H1 (cell line): ENCODE measurements around the gene CFAP298. TPM values are rescaled to one million over a fixed set of nuclear protein-coding genes. Genes with fewer than 3 reads are reported as not detected.
A peak's percentile ranks its signal among the peaks of the same experiment; 100 is the strongest.

Experiments used
- CTCF ChIA-PET: fragments of 300-600 bp; sonication (Branson Sonifier 250); formaldehyde crosslinking; loops from one replicate; lab custom pipeline; 2021; ENCODE audit not compliant: partially characterized antibody; lab: Charles Lee
- POLR2A ChIA-PET: fragments of 300-600 bp; sonication (Branson Sonifier 250); formaldehyde crosslinking; loops from one replicate; lab custom pipeline; 2021; ENCODE audit warnings: inconsistent platforms; ENCODE audit not compliant: partially characterized antibody; lab: Charles Lee
- DNase-seq, 2 experiments: peaks; one replicate each; pipeline versions ENCODE4 v3.0.0 to v3.0.0-alpha.2; 2010 to 2022; ENCODE audit warnings: low spot score in 2 of 2, low read depth in 1 of 2, mixed read lengths in 1 of 2
- FAIRE-seq: peaks from 2 replicates; lab custom pipeline; 2011; peaks lifted over from hg19 to GRCh38; lab: Jason Lieb, UNC
- H2AFZ ChIP-seq: 2 replicates; pipeline ENCODE4 v1.8.1; 2012; ENCODE audit warnings: low read length, inconsistent platforms
- H2AK5ac ChIP-seq: 2 replicates; pipeline ENCODE4 v1.6.1; 2013; ENCODE audit warnings: low read depth, low read length
- H2BK120ac ChIP-seq: replicated peaks from 2 replicates; pipeline ENCODE3; 2013; ENCODE audit warnings: low read depth, low read length, inconsistent platforms
- H2BK12ac ChIP-seq: 2 replicates; pipeline ENCODE4 v1.6.1; 2013; ENCODE audit warnings: low read depth, low read length
- H2BK15ac ChIP-seq: 2 replicates; pipeline ENCODE4 v1.6.1; 2013; ENCODE audit warnings: low read length
- H2BK20ac ChIP-seq: 2 replicates; pipeline ENCODE4 v1.6.1; 2013; ENCODE audit warnings: low read length
- H2BK5ac ChIP-seq: 2 replicates; pipeline ENCODE4 v1.6.1; 2013; ENCODE audit warnings: low read depth, low read length
- H3K14ac ChIP-seq: 2 replicates; pipeline ENCODE4 v1.6.1; 2013; ENCODE audit warnings: inconsistent platforms; ENCODE audit not compliant: insufficient read length
- H3K18ac ChIP-seq: 2 replicates; pipeline ENCODE4 v1.6.1; 2013; ENCODE audit warnings: low read length; ENCODE audit errors: extremely low read depth
- H3K23ac ChIP-seq: 2 replicates; pipeline ENCODE4 v1.6.1; 2013; ENCODE audit warnings: inconsistent platforms; ENCODE audit not compliant: insufficient read length
- H3K23me2 ChIP-seq: 2 replicates; pipeline ENCODE4 v1.6.1; 2013; ENCODE audit warnings: low read depth, low read length
- H3K27ac ChIP-seq: 2 replicates; pipeline ENCODE4 v1.6.1; 2011; ENCODE audit warnings: low read depth, low read length, inconsistent platforms
- H3K27me3 ChIP-seq, 4 experiments: replicated peaks in 1 of 4; 1 replicate in 1 of 4; 2 replicates in 3 of 4; pipeline versions ENCODE4 v1.6.1 to v1.8.1; 2011 to 2013; ENCODE audit warnings: low read length in 3 of 4, mild to moderate bottlenecking in 3 of 4, inconsistent platforms in 2 of 4, mixed read lengths in 2 of 4, moderate library complexity in 1 of 4; ENCODE audit not compliant: control insufficient read depth in 3 of 4, insufficient read depth in 3 of 4; ENCODE audit errors: extremely low read depth in 1 of 4
- H3K36me3 ChIP-seq, 4 experiments: 2 replicates each; pipeline versions ENCODE4 v1.6.1 to v1.8.1; 2011 to 2013; ENCODE audit warnings: mild to moderate bottlenecking in 4 of 4, low read length in 3 of 4, moderate library complexity in 2 of 4, control low read depth in 1 of 4, inconsistent platforms in 1 of 4; ENCODE audit not compliant: insufficient read depth in 4 of 4, control insufficient read depth in 2 of 4
- H3K4ac ChIP-seq: replicated peaks from 2 replicates; pipeline ENCODE3; 2013; ENCODE audit warnings: low read length, low read depth, mixed read lengths, inconsistent platforms; ENCODE audit not compliant: insufficient read length
- H3K4me1 ChIP-seq, 4 experiments: replicated peaks in 1 of 4; 1 replicate in 1 of 4; 2 replicates in 3 of 4; pipeline versions ENCODE4 v1.6.1 to v1.8.1; 2011 to 2013; ENCODE audit warnings: low read length in 3 of 4, inconsistent platforms in 2 of 4, mixed read lengths in 1 of 4; ENCODE audit not compliant: insufficient read depth in 4 of 4, control insufficient read depth in 3 of 4
- H3K4me2 ChIP-seq, 2 experiments: 2 replicates each; pipeline versions ENCODE4 v1.6.1 to v1.8.1; 2011 to 2013; ENCODE audit warnings: low read depth in 2 of 2, low read length in 2 of 2, control low read depth in 1 of 2, inconsistent platforms in 1 of 2, mild to moderate bottlenecking in 1 of 2; ENCODE audit not compliant: insufficient read depth in 1 of 2
- H3K4me3 ChIP-seq, 4 experiments: fragments of 200-600, 300-600 bp in 1 of 4; sonication (generic), shearing (Covaris generic), sonication (Bioruptor Twin) in 1 of 4; 2 replicates each; pipeline versions ENCODE4 v1.5.1 to v1.8.1; 2011 to 2016; ENCODE audit warnings: low read length in 4 of 4, low read depth in 3 of 4, control low read depth in 2 of 4, inconsistent platforms in 2 of 4, mild to moderate bottlenecking in 2 of 4, mixed read lengths in 1 of 4, moderate library complexity in 1 of 4; ENCODE audit not compliant: insufficient read depth in 2 of 4; ENCODE audit errors: extremely low read depth in 1 of 4
- H3K56ac ChIP-seq: replicated peaks from 2 replicates; pipeline ENCODE3; 2013; ENCODE audit warnings: low read depth, mild to moderate bottlenecking, mixed read lengths, low read length, inconsistent platforms; ENCODE audit not compliant: insufficient read length
- H3K79me1 ChIP-seq: 2 replicates; pipeline ENCODE4 v1.6.1; 2013; ENCODE audit warnings: low read depth, low read length, control low read depth
- H3K79me2 ChIP-seq, 2 experiments: 2 replicates each; pipeline versions ENCODE4 v1.6.1 to v1.8.1; 2012 to 2013; ENCODE audit warnings: low read length in 2 of 2, mild to moderate bottlenecking in 2 of 2, inconsistent platforms in 1 of 2; ENCODE audit not compliant: insufficient read depth in 2 of 2, control insufficient read depth in 1 of 2
- H3K9ac ChIP-seq, 4 experiments: replicated peaks in 1 of 4; 1 replicate in 1 of 4; 2 replicates in 3 of 4; pipeline versions ENCODE4 v1.6.1 to v1.8.1; 2011 to 2013; ENCODE audit warnings: low read depth in 3 of 4, low read length in 3 of 4, control low read depth in 2 of 4, mild to moderate bottlenecking in 2 of 4, moderate library complexity in 2 of 4, inconsistent platforms in 1 of 4; ENCODE audit errors: extremely low read depth in 1 of 4
- H3K9me3 ChIP-seq, 2 experiments: 2 replicates each; pipeline versions ENCODE4 v1.6.1 to v1.8.1; 2012 to 2013; ENCODE audit warnings: mild to moderate bottlenecking in 2 of 2, moderate library complexity in 2 of 2, control low read depth in 1 of 2, inconsistent platforms in 1 of 2, low read depth in 1 of 2, low read length in 1 of 2, mixed read lengths in 1 of 2; ENCODE audit not compliant: insufficient read depth in 2 of 2
- H4K20me1 ChIP-seq, 2 experiments: replicated peaks in 1 of 2; 2 replicates each; pipeline versions ENCODE3 to v1.8.1; 2011 to 2013; ENCODE audit warnings: inconsistent platforms in 2 of 2, low read length in 2 of 2, mild to moderate bottlenecking in 1 of 2; ENCODE audit not compliant: insufficient read depth in 2 of 2, control insufficient read depth in 1 of 2
- H4K5ac ChIP-seq: 2 replicates; pipeline ENCODE4 v1.6.1; 2013; ENCODE audit warnings: low read length, low read depth, mixed read lengths, inconsistent platforms; ENCODE audit not compliant: insufficient read length
- H4K8ac ChIP-seq: 2 replicates; pipeline ENCODE4 v1.8.0; 2013; ENCODE audit warnings: mild to moderate bottlenecking, moderate library complexity, low read length, inconsistent platforms; ENCODE audit not compliant: insufficient read depth; ENCODE audit errors: extremely low read depth
- H4K91ac ChIP-seq: replicated peaks from 2 replicates; pipeline ENCODE3; 2013; ENCODE audit warnings: low read length, mixed read lengths, inconsistent platforms; ENCODE audit not compliant: insufficient read length
- CBX8 ChIP-seq: fragments of 300-800, 300-1000 bp; sonication (generic); IDR thresholded peaks from 2 replicates; pipeline ENCODE4 v1.7.1; 2016; ENCODE audit warnings: low read depth, low read length, borderline replicate concordance
- NANOG ChIP-seq: IDR thresholded peaks from 2 replicates; pipeline ENCODE4 v1.6.1; 2011; ENCODE audit warnings: low read length, low read depth, mild to moderate bottlenecking, inconsistent platforms; ENCODE audit not compliant: insufficient read depth, poor library complexity, severe bottlenecking
- RFX5 ChIP-seq: IDR thresholded peaks from 2 replicates; pipeline ENCODE4 v1.6.1; 2011; ENCODE audit warnings: low read depth, low read length, improper control_type of control experiment, borderline replicate concordance
- RNF2 ChIP-seq: fragments of 200-900, 300-1000 bp; sonication (generic); IDR thresholded peaks from 2 replicates; pipeline ENCODE4 v1.7.1; 2016; ENCODE audit warnings: borderline replicate concordance, low read depth, mild to moderate bottlenecking, antibody characterized with exemption, low read length; ENCODE audit not compliant: poor library complexity, severe bottlenecking; ENCODE audit errors: missing control alignments
- SIN3A ChIP-seq, 2 experiments: IDR thresholded peaks in 1 of 2; conservative IDR thresholded peaks in 1 of 2; 2 replicates each; pipeline ENCODE4 v1.6.1; 2011 to 2012; ENCODE audit warnings: low read length in 2 of 2, improper control_type of control experiment in 1 of 2, low read depth in 1 of 2, mild to moderate bottlenecking in 1 of 2
- SIX5 ChIP-seq: IDR thresholded peaks from 2 replicates; pipeline ENCODE4 v1.6.1; 2011; ENCODE audit warnings: mild to moderate bottlenecking, low read depth, low read length
- SP1 ChIP-seq: IDR thresholded peaks from 2 replicates; pipeline ENCODE4 v1.6.1; 2011; ENCODE audit warnings: low read depth, low read length
- SP4 ChIP-seq: IDR thresholded peaks from 2 replicates; pipeline ENCODE4 v1.6.1; 2012; ENCODE audit warnings: low read length, inconsistent platforms
- WGBS, 2 experiments: shearing (Covaris generic) in 1 of 2; methylation state at CpG; one replicate each; pipeline versions ENCODE4 v1.1.6 to v1.1.7; 2013 to 2015; ENCODE audit warnings: low lambda C conversion rate in 2 of 2, mixed read lengths in 2 of 2, inconsistent platforms in 1 of 2, low coverage in 1 of 2, missing lambda C conversion rate in 1 of 2; ENCODE audit not compliant: insufficient replicate concordance in 2 of 2, insufficient coverage in 1 of 2, insufficient read length in 1 of 2; ENCODE audit errors: extremely low coverage in 1 of 2, missing lambda C conversion rate in 1 of 2; 5-methylcytosine and 5-hydroxymethylcytosine counted together
- polyA plus RNA-seq, 7 experiments: library from polyadenylated mRNA; depleted of rRNA in 3 of 7; stranded (reverse) in 5 of 7; unstranded in 2 of 7; fragments of >200 nt in 5 of 7; fragments of 200-250 nt in 2 of 7; gene quantifications; 1 replicate in 5 of 7; 2 replicates in 1 of 7; 4 replicates in 1 of 7; pipeline versions ENCODE4 v1.2.1 to v1.2.3, GENCODE V29; 2011 to 2013; ENCODE audit warnings: missing spikeins in 2 of 7, mixed read lengths in 2 of 7
- total RNA-seq: library from RNA; stranded (reverse); fragmentation: NEBNext Ultra II Directional; extraction: Animal tissue kit (Norgen Biotek cat#: 25700); gene quantifications from 2 replicates; pipeline ENCODE4 v1.2.1, GENCODE V29; 2021

Gene CFAP298
- total and polyA plus RNA-seq, 2 of the 8 experiments (the other 6 are each of a cell fraction or from before 2014, with no cell fraction given), result 43.0 to 68.1 TPM

GRCh38 chr21:32554832-32555638 lies 57.1 kb downstream of the CFAP298 start:
- Histone ChIP-seq H4K8ac (no peak overlapping the region), H3K79me1 (no peaks in the 10 kb centered on the region), H3K79me2 (no peaks in the 10 kb centered on the region), H3K23me2 (no peaks in the 10 kb centered on the region), H4K5ac (no peak overlapping the region), H3K18ac (no peak overlapping the region), H4K20me1 (no peaks in the 10 kb centered on the region), H3K9ac (no peak overlapping the region), H3K4me1 (peaks cover 0 to 12% (median 2%) of the 10 kb centered on the region in 4 experiments; a peak in 5 of 7 replicates), H3K27me3 (no peaks in the 10 kb centered on the region), H2BK5ac (no peak overlapping the region), H4K91ac (no peak overlapping the region), H2BK12ac (no peak overlapping the region), H2BK15ac (no peak overlapping the region), H2BK120ac (no peak overlapping the region), H3K14ac (no peak overlapping the region), H3K4ac (no peak overlapping the region), H2AK5ac (0 out of 2 replicates have a peak overlapping the region, but pooled peaks have one; percentile 2), H3K4me2 (no peak overlapping the region), H3K9me3 (no peaks in the 10 kb centered on the region), H2AFZ (no peak overlapping the region), H3K4me3 (no peak overlapping the region), H2BK20ac (0 out of 2 replicates have a peak overlapping the region, but pooled peaks have one; percentile 55), H3K27ac (no peak overlapping the region), H3K23ac (no peak overlapping the region), H3K36me3 (no peaks in the 10 kb centered on the region), H3K56ac (no peak overlapping the region)
- 96% methylated on average over 4 of the region's 4 CpGs; no CpG with 5 or more reads in 1 of the 2 experiments for WGBS, 2 experiments
- ChIA-PET CTCF (interaction anchor here (1.3 to 2.0 kb wide), 2 partner anchors 46 to 247 kb away, joined by 4 to 6 read pairs; no protein-coding TSS in a partner anchor), POLR2A (no interaction called here)
- no peak for DNase-seq
- no peak for FAIRE-seq
- no peak for TF ChIP-seq RFX5
- TF ChIP-seq SIX5, result no peak
- no peak for TF ChIP-seq NANOG
- no peak for TF ChIP-seq RNF2
- no peak for TF ChIP-seq SIN3A (conservative IDR thresholded peaks at IDR 0.05 in 1 of 2, IDR thresholded peaks at IDR 0.05 in 1 of 2; ENCODE audit: low read depth in 1 of 2, low read length in 2 of 2)
- TF ChIP-seq CBX8, result no peak
- no peak for TF ChIP-seq SP4
- no peak for TF ChIP-seq SP1
